ENCODE results near the gene SMYD3. TPM values are rescaled to one million over a fixed set of nuclear protein-coding genes. Genes with fewer than 3 reads are reported as not detected.

Gene SMYD3
- total RNA-seq, 4 donors from 2014 or later, result 10.5 to 36.4 (median 22.5) TPM

DNA sequence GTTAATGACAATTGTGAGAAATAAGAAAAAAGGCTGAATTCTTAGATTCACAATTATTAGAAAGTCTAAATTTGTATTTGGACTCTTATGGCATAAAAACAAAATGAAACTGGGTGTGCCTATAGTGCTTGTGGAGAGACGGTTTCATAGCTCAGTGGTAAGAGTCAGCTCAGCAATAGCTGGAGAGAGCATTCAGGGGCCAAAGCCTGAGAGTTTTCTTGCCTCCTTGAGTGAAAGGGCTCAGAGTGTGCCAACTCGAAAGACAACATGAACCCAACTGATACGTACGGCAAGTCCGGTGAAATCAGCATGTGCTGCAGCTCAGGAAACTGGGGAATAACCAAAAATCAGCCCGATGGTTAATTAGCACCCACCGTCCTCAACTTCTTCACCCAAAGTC lies 577.9 kb downstream of the SMYD3 start:
- Histone ChIP-seq H3K4me3 (no peak overlapping the region), H3K27me3 (no peaks in the 10 kb centered on the region), H3K27ac (no peak overlapping the region), H3K36me3 (no peaks in the 10 kb centered on the region), H3K4me1 (no peaks in the 10 kb centered on the region), H3K9me3 (no peaks in the 10 kb centered on the region)
- TF ChIP-seq, protein P1, sequence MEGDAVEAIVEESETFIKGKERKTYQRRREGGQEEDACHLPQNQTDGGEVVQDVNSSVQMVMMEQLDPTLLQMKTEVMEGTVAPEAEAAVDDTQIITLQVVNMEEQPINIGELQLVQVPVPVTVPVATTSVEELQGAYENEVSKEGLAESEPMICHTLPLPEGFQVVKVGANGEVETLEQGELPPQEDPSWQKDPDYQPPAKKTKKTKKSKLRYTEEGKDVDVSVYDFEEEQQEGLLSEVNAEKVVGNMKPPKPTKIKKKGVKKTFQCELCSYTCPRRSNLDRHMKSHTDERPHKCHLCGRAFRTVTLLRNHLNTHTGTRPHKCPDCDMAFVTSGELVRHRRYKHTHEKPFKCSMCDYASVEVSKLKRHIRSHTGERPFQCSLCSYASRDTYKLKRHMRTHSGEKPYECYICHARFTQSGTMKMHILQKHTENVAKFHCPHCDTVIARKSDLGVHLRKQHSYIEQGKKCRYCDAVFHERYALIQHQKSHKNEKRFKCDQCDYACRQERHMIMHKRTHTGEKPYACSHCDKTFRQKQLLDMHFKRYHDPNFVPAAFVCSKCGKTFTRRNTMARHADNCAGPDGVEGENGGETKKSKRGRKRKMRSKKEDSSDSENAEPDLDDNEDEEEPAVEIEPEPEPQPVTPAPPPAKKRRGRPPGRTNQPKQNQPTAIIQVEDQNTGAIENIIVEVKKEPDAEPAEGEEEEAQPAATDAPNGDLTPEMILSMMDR (IDR thresholded peaks at IDR 0.05), result no peak
- TF ChIP-seq POLR2A (IDR thresholded peaks at IDR 0.05), result no peak
- DNase-seq, result no peak
- intact Hi-C loops (cut with DNase I; ENCODE audit: low total_unique reads), result no loop called here

DNA sequence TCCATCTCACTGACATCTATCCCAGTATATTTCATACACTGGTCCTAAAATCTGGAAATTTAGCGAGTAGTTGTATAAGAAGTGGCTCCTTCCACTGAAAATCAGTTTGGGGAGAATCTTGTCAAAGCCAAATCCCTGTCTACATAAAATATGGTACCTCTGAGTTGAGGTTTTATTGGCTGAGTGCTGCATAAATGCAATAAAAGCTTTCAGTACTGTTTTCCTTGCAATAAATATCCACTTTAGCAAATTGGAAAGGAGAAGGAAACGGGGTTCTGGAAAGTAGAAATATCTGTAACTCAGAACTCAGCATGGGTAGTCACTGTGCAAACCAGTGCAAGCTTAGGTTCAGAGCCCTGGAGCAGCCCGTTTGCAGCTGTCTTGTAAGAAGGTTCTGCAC lies 580.2 kb downstream of the SMYD3 start:
- Histone ChIP-seq H3K27me3 (no peaks in the 10 kb centered on the region), H3K36me3 (no peaks in the 10 kb centered on the region), H3K9me3 (no peaks in the 10 kb centered on the region), H3K4me3 (no peak overlapping the region), H3K4me1 (no peaks in the 10 kb centered on the region), H3K27ac (no peak overlapping the region)
- no peak for DNase-seq
- intact Hi-C loops (cut with DNase I; ENCODE audit: low total_unique reads), result no loop called here
- TF ChIP-seq, protein P1 (IDR thresholded peaks at IDR 0.05), result no peak
- TF ChIP-seq POLR2A (IDR thresholded peaks at IDR 0.05), result no peak

DNA sequence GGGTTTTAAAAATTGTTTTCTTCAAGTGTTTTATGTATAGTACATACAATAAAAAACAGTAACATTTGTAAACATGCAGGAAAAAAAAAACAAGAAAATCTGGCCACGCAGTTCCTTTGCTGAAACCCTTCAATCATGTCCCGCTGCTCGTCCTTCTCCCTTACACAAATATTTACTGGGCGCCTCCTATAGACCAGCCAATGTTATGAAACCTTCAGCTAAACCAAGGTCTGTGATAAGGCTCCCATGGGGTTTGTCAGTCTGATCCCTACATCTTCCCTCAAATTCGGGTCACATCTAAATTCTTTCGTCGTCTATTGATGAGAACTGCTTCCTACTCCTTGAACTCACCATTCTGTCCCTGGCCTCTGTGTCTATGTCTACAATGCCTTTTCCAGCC lies 583.9 kb downstream of the SMYD3 start:
- TF ChIP-seq POLR2A (IDR thresholded peaks at IDR 0.05), result no peak
- TF ChIP-seq, protein P1 (IDR thresholded peaks at IDR 0.05), result no peak
- H3K27me3 ChIP-seq, result no peaks in the 10 kb centered on the region
- no peaks in the 10 kb centered on the region for H3K36me3 ChIP-seq
- intact Hi-C loops (cut with DNase I; ENCODE audit: low total_unique reads), result no loop called here
- no peaks in the 10 kb centered on the region for H3K4me1 ChIP-seq
- DNase-seq, result no peak
- no peak overlapping the region for H3K4me3 ChIP-seq
- no peak overlapping the region for H3K27ac ChIP-seq
- H3K9me3 ChIP-seq, result no peaks in the 10 kb centered on the region

DNA sequence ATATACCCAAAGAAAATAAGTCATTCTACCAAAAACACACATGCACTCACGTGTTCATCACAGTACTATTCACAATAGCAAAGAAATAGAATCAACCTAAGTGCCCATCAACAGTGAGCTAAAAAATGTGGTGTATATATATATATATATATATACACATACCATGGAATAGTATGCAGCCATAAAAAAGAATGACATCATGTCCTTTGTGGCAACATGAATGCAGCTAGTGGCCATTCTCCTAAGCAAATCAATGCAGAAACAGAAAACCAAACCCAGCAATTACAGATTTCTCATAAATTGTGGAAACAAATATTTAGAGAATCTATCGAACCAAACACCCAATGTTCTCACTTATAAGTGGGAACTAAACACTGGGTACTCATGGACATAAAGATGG lies 585.7 kb downstream of the SMYD3 start:
- no peak overlapping the region for H3K4me3 ChIP-seq
- H3K27me3 ChIP-seq, result no peaks in the 10 kb centered on the region
- TF ChIP-seq, protein P1 (IDR thresholded peaks at IDR 0.05), result no peak
- TF ChIP-seq POLR2A (IDR thresholded peaks at IDR 0.05), result no peak
- no peaks in the 10 kb centered on the region for H3K36me3 ChIP-seq
- no peak overlapping the region for H3K27ac ChIP-seq
- DNase-seq, result no peak
- no peaks in the 10 kb centered on the region for H3K9me3 ChIP-seq
- intact Hi-C loops (cut with DNase I; ENCODE audit: low total_unique reads), result no loop called here
- no peaks in the 10 kb centered on the region for H3K4me1 ChIP-seq

DNA sequence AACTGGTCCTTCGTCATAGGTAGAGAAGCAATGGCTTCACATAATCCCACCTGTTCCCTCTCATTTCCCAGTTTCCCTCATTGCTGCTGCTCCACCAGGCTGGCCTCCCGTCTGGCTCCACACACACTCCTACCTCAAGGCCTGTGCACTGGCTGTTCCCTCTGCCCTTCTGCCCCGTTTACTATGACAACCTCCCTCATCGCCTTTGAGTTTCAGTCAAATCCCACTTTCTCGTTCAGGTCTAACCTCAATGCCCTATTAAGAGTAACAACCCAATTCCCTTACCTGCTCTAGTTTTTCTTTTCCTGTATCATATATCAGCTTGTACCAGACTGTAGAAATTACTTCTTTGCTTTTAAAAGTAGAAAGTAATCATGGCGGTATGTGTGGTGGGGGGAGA lies 589.7 kb downstream of the SMYD3 start:
- TF ChIP-seq, protein P1 (IDR thresholded peaks at IDR 0.05), result no peak
- no peak for TF ChIP-seq POLR2A (IDR thresholded peaks at IDR 0.05)
- H3K27me3 ChIP-seq, result no peaks in the 10 kb centered on the region
- no peaks in the 10 kb centered on the region for H3K36me3 ChIP-seq
- no peaks in the 10 kb centered on the region for H3K4me1 ChIP-seq
- no peaks in the 10 kb centered on the region for H3K9me3 ChIP-seq
- DNase-seq, result no peak
- intact Hi-C loops (cut with DNase I; ENCODE audit: low total_unique reads), result no loop called here
- no peak overlapping the region for H3K4me3 ChIP-seq
- no peak overlapping the region for H3K27ac ChIP-seq
